ENCODE results near the gene CPED1.

Gene CPED1

GRCh38 chr7:121323515-121324302 is 335.2 kb downstream of the CPED1 start:
- DNase-seq (ENCODE audit: low read depth), result no peak

GRCh38 chr7:121327671-121328070 is 339.2 kb downstream of the CPED1 start:
- no peak for DNase-seq (ENCODE audit: low read depth)

GRCh38 chr7:121328508-121329190 is 340.1 kb downstream of the CPED1 start, which contains the start of gene WNT16:
Gene WNT16, plus strand, starts transcription at chr7:121329000. Its CDS starts 293 bp downstream, at chr7:121329293.
- no peak for DNase-seq (ENCODE audit: low read depth)

- DNase-seq (ENCODE audit: low read depth), result no peak
These were observed 340.9 kb downstream of the CPED1 start for GRCh38 chr7:121329191-121330052.

GRCh38 chr7:121330053-121330833 is 341.7 kb downstream of the CPED1 start:
- no peak for DNase-seq (ENCODE audit: low read depth)

GRCh38 chr7:121331048-121331447 is 342.5 kb downstream of the CPED1 start:
- no peak for DNase-seq (ENCODE audit: low read depth)

GRCh38 chr7:121331574-121331973 is 343.1 kb downstream of the CPED1 start:
- DNase-seq (ENCODE audit: low read depth), result no peak

GRCh38 chr7:121334376-121334775 is 345.9 kb downstream of the CPED1 start:
- DNase-seq (ENCODE audit: low read depth), result no peak

GRCh38 chr7:121334875-121335648 is 346.6 kb downstream of the CPED1 start:
- no peak for DNase-seq (ENCODE audit: low read depth)

- DNase-seq (ENCODE audit: low read depth), result no peak
These were observed 348.1 kb downstream of the CPED1 start for GRCh38 chr7:121336579-121336978.

GRCh38 chr7:121337398-121337797 is 348.9 kb downstream of the CPED1 start:
- DNase-seq (ENCODE audit: low read depth), result no peak

GRCh38 chr7:121339082-121339481 is 350.6 kb downstream of the CPED1 start:
- no peak for DNase-seq (ENCODE audit: low read depth)

GRCh38 chr7:121341933-121342332 is 353.4 kb downstream of the CPED1 start:
- no peak for DNase-seq (ENCODE audit: low read depth)

- DNase-seq (ENCODE audit: low read depth), result no peak
These were observed 354.1 kb downstream of the CPED1 start for GRCh38 chr7:121342631-121343030.

- DNase-seq (ENCODE audit: low read depth), result no peak
These were observed 354.8 kb downstream of the CPED1 start for GRCh38 chr7:121343302-121343701.

GRCh38 chr7:121344093-121344492 is 355.6 kb downstream of the CPED1 start:
- DNase-seq (ENCODE audit: low read depth), result no peak

- DNase-seq (ENCODE audit: low read depth), result no peak
These were observed 356.0 kb downstream of the CPED1 start for GRCh38 chr7:121344497-121344896.
